MM.1S (cell line): ENCODE data around the gene CNTLN.

ENCODE experiments used
- DNase-seq: peaks from one replicate; pipeline ENCODE4 v3.0.0-alpha.2; 2015
- H2AFZ ChIP-seq: fragments of 300-600 bp; sonication (generic); 2 replicates; pipeline ENCODE4 v1.6.0; 2016; ENCODE audit warnings: antibody characterized with exemption, low read length
- H3F3A ChIP-seq: fragments of 300-600 bp; sonication (generic); 2 replicates; pipeline ENCODE4 v1.6.1; 2016; ENCODE audit warnings: mild to moderate bottlenecking, antibody characterized with exemption, low read length, moderate library complexity, mixed read lengths; ENCODE audit not compliant: insufficient read depth
- H3K27ac ChIP-seq: fragments of 300-600 bp; sonication (generic); 2 replicates; pipeline ENCODE4 v1.5.1; 2016; ENCODE audit warnings: mild to moderate bottlenecking, low read length
- H3K27me3 ChIP-seq: fragments of 300-600 bp; sonication (generic); replicated peaks from 2 replicates; pipeline ENCODE4 v1.6.0; 2016; ENCODE audit warnings: low read length; ENCODE audit not compliant: insufficient read depth
- H3K36me3 ChIP-seq: fragments of 300-600 bp; sonication (generic); replicated peaks from 2 replicates; pipeline ENCODE4 v1.6.1; 2016; ENCODE audit warnings: mild to moderate bottlenecking, low read length, mixed read lengths; ENCODE audit not compliant: insufficient read depth
- H3K4me1 ChIP-seq: fragments of 300-600 bp; sonication (generic); 2 replicates; pipeline ENCODE4 v1.6.1; 2016; ENCODE audit warnings: low read length, mixed read lengths
- H3K4me2 ChIP-seq: fragments of 300-600 bp; sonication (generic); 2 replicates; pipeline ENCODE4 v1.6.0; 2016; ENCODE audit warnings: low read depth, low read length
- H3K4me3 ChIP-seq: fragments of 300-600 bp; sonication (generic); 2 replicates; pipeline ENCODE4 v1.5.1; 2016; ENCODE audit warnings: low read length, mixed read lengths
- H3K79me2 ChIP-seq: fragments of 300-600 bp; sonication (generic); 2 replicates; pipeline ENCODE4 v1.6.1; 2016; ENCODE audit warnings: mixed run types, low read length, mixed read lengths
- H3K9ac ChIP-seq: fragments of 300-600 bp; sonication (generic); 2 replicates; pipeline ENCODE4 v1.6.1; 2016; ENCODE audit warnings: low read length, mixed read lengths
- H3K9me2 ChIP-seq: fragments of 300-600 bp; sonication (generic); replicated peaks from 2 replicates; pipeline ENCODE4 v1.6.1; 2016; ENCODE audit warnings: mild to moderate bottlenecking, low read length, mixed read lengths; ENCODE audit not compliant: insufficient read depth
- H3K9me3 ChIP-seq: fragments of 300-600 bp; sonication (generic); replicated peaks from 2 replicates; pipeline ENCODE4 v1.6.1; 2016; ENCODE audit warnings: mild to moderate bottlenecking, low read length, mixed read lengths; ENCODE audit not compliant: insufficient read depth
- H4K20me1 ChIP-seq: fragments of 300-600 bp; sonication (generic); 2 replicates; pipeline ENCODE4 v1.6.1; 2016; ENCODE audit warnings: mild to moderate bottlenecking, low read length, moderate library complexity, mixed read lengths; ENCODE audit not compliant: insufficient read depth
- EZH2 ChIP-seq: fragments of 300-600 bp; sonication (generic); optimal IDR thresholded peaks from 2 replicates; pipeline ENCODE3; 2017; ENCODE audit warnings: low read depth, mild to moderate bottlenecking, antibody characterized with exemption, low read length, mixed read lengths
- EZH2phosphoT487 ChIP-seq: fragments of 300-600 bp; sonication (generic); IDR thresholded peaks from 2 replicates; pipeline ENCODE4 v1.6.1; 2018; ENCODE audit warnings: antibody characterized with exemption, low read length
- TF ChIP-seq, protein P1 (sequence below): fragments of 300-600 bp; sonication (generic); IDR thresholded peaks from 2 replicates; pipeline ENCODE4 v1.5.1; 2016; ENCODE audit warnings: antibody characterized with exemption, low read length, mixed read lengths

Gene CNTLN

GRCh38 chr9:17531642-17532254 is 396.9 kb downstream of the CNTLN start:
- peak overlapping the region; percentile 47 for H3K4me2 ChIP-seq
- DNase-seq: peak; percentile 42

DNA sequence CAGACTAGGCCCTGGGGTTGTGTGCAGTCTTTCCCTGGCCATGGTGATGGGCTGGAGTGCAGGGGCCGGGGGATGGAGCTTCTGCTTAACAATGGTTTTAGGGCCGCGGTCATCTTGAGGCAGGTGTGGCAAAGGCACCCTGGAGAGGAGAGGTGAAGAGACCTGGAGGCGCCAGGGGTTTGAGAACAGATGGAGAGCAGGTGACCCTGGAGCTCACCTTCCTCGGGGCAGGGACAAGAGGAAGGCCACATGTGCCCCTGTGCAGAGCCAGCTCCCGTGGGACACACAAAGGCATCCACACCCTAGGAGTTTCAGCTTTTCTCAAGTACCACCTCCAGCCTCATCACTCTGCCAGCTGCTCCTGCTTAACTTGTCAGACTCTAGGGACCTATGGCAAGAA is 397.6 kb downstream of the CNTLN start:
- no peak for DNase-seq

More at GRCh38 chr9:17531642-17532254, 396.9 kb downstream of the CNTLN start:
- Histone ChIP-seq H3F3A (no peaks in the 10 kb centered on the region), H3K4me3 (no peak overlapping the region), H3K36me3 (no peaks in the 10 kb centered on the region), H4K20me1 (no peaks in the 10 kb centered on the region), H3K9me2 (no peaks in the 10 kb centered on the region), H3K27ac (no peak overlapping the region), H3K9ac (no peak overlapping the region), H3K4me1 (no peaks in the 10 kb centered on the region), H3K27me3 (no peaks in the 10 kb centered on the region), H3K79me2 (no peaks in the 10 kb centered on the region), H2AFZ (0 out of 2 replicates have a peak overlapping the region, but pooled peaks have one; percentile 56), H3K9me3 (no peaks in the 10 kb centered on the region)
- TF ChIP-seq, protein P1, sequence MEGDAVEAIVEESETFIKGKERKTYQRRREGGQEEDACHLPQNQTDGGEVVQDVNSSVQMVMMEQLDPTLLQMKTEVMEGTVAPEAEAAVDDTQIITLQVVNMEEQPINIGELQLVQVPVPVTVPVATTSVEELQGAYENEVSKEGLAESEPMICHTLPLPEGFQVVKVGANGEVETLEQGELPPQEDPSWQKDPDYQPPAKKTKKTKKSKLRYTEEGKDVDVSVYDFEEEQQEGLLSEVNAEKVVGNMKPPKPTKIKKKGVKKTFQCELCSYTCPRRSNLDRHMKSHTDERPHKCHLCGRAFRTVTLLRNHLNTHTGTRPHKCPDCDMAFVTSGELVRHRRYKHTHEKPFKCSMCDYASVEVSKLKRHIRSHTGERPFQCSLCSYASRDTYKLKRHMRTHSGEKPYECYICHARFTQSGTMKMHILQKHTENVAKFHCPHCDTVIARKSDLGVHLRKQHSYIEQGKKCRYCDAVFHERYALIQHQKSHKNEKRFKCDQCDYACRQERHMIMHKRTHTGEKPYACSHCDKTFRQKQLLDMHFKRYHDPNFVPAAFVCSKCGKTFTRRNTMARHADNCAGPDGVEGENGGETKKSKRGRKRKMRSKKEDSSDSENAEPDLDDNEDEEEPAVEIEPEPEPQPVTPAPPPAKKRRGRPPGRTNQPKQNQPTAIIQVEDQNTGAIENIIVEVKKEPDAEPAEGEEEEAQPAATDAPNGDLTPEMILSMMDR: peak; percentile 39
- TF ChIP-seq EZH2: no peak
- TF ChIP-seq EZH2phosphoT487: no peak

DNA sequence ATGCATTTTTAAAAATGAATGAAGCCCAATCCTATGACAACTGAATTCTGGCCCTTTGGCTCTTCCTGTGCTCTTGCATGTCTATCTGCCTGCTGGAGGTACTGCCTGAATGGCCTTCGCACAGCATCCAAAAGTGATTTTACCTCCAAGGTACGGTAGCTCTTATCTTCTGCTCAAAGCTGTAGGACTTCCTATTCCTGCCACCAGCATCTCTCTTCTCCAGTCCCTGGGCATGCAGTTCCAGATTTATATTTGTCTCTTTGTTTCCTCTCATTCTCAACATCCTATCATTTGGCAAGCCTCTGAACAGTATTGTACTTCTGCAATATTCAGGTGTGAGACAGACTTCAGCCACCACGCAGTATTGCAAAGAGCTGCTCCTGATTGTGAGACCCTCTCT is 400.3 kb downstream of the CNTLN start:
- no peak overlapping the region for H3K4me2 ChIP-seq
- H3K4me3 ChIP-seq: no peak overlapping the region
- no peaks in the 10 kb centered on the region for H3K4me1 ChIP-seq
- H3K9me3 ChIP-seq: no peaks in the 10 kb centered on the region
- no peaks in the 10 kb centered on the region for H3F3A ChIP-seq
- no peaks in the 10 kb centered on the region for H3K27me3 ChIP-seq
- no peaks in the 10 kb centered on the region for H3K79me2 ChIP-seq
- TF ChIP-seq, protein P1: no peak
- TF ChIP-seq EZH2phosphoT487: no peak
- no peak for TF ChIP-seq EZH2
- H3K9me2 ChIP-seq: no peaks in the 10 kb centered on the region
- no peak for DNase-seq
- no peaks in the 10 kb centered on the region for H3K36me3 ChIP-seq
- no peak overlapping the region for H2AFZ ChIP-seq
- no peak overlapping the region for H3K9ac ChIP-seq
- no peaks in the 10 kb centered on the region for H4K20me1 ChIP-seq
- H3K27ac ChIP-seq: no peak overlapping the region

More for the DNA sequence above, 397.6 kb downstream of the CNTLN start:
- no peak for TF ChIP-seq EZH2
- TF ChIP-seq EZH2phosphoT487: no peak
- TF ChIP-seq, protein P1: no peak
- no peak overlapping the region for H3K9ac ChIP-seq
- H3K27ac ChIP-seq: no peak overlapping the region
- no peaks in the 10 kb centered on the region for H4K20me1 ChIP-seq
- H3K79me2 ChIP-seq: no peaks in the 10 kb centered on the region
- H3K4me1 ChIP-seq: no peaks in the 10 kb centered on the region
- H2AFZ ChIP-seq: no peak overlapping the region
- H3K4me2 ChIP-seq: no peak overlapping the region
- H3K9me3 ChIP-seq: no peaks in the 10 kb centered on the region
- no peak overlapping the region for H3K4me3 ChIP-seq
- H3K36me3 ChIP-seq: no peaks in the 10 kb centered on the region
- no peaks in the 10 kb centered on the region for H3F3A ChIP-seq
- H3K9me2 ChIP-seq: no peaks in the 10 kb centered on the region
- no peaks in the 10 kb centered on the region for H3K27me3 ChIP-seq
